ENCODE results near the gene KIAA1755. TPM values are rescaled to one million over a fixed set of nuclear protein-coding genes. Genes with fewer than 3 reads are reported as not detected.

The KIAA1755 gene
- total RNA-seq, 2 donors from 2014 or later, result 0.78 to 0.99 TPM

DNA sequence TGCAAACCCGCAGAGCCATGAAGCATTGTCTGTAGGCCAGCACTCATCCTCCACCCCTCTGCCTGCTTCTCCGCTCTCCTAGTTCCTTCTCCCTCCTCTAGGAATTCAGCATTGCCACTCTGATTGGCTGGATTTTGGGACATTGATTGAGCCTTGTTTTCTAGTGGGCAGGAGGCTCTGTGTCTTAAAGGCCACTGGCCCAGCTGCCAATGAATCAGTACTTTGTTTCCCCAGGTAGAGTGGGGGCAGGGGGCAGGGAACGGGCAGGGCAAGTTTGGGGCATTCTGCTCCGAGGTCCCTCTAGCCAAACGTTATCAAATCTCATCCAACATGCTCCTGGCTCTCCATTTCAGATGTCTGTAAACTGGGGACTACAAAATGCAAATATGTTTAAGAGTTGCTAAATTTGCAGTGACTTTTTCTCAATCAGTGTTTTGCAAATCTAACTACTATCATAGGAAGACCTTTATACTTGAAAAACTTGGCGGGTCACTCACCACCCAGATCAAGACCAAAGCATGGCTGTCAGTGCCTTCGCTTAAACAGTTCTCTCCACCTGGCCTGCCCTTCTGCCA lies 33.0 kb upstream of the KIAA1755 start:
- intact Hi-C loops (cut with DNase I), result no loop called here
- DNase-seq, result no peak
- no peaks in the 10 kb centered on the region for H3K4me1 ChIP-seq
- 40 to 42% methylated on average over 6 of the region's 7 CpGs for WGBS, 2 donors
- no peaks in the 10 kb centered on the region for H3K9me3 ChIP-seq
- no peaks in the 10 kb centered on the region for H3K36me3 ChIP-seq (replicated peaks in 1 of 2; ENCODE audit: insufficient read depth in 1 of 2, low read depth in 2 of 2)
- no peak overlapping the region for H3K27ac ChIP-seq
- H3K27me3 ChIP-seq, result no peaks in the 10 kb centered on the region
- ATAC-seq, result no peak
- TF ChIP-seq POLR2A (IDR thresholded peaks at IDR 0.05), result no peak
- TF ChIP-seq, protein P1, sequence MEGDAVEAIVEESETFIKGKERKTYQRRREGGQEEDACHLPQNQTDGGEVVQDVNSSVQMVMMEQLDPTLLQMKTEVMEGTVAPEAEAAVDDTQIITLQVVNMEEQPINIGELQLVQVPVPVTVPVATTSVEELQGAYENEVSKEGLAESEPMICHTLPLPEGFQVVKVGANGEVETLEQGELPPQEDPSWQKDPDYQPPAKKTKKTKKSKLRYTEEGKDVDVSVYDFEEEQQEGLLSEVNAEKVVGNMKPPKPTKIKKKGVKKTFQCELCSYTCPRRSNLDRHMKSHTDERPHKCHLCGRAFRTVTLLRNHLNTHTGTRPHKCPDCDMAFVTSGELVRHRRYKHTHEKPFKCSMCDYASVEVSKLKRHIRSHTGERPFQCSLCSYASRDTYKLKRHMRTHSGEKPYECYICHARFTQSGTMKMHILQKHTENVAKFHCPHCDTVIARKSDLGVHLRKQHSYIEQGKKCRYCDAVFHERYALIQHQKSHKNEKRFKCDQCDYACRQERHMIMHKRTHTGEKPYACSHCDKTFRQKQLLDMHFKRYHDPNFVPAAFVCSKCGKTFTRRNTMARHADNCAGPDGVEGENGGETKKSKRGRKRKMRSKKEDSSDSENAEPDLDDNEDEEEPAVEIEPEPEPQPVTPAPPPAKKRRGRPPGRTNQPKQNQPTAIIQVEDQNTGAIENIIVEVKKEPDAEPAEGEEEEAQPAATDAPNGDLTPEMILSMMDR (IDR thresholded peaks at IDR 0.05), result no peak
- no peak overlapping the region for H3K4me3 ChIP-seq

DNA sequence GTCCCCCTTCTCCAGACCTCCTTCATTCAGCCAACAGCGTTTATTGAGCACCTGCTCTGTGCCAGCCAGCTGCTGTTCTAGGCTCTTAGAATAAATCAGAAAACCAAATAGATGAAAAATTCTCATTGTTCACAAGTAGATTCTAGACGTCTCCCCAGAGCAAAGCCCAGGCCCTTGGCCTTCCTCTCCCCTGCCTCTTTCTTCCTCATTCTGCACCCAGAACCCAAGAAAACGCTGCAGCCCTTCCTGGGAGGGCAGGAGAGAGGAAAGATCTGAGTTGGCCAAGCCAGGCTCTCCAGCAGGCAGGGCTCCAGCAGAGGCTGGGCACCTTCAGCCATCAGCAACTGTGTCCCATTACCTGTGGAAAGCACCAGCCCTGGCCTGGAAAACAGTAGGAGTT lies 31.4 kb upstream of the KIAA1755 start:
- 31 to 51% methylated on average over 2 to 3 of the region's 3 CpGs for WGBS, 2 donors
- DNase-seq, result no peak

DNA sequence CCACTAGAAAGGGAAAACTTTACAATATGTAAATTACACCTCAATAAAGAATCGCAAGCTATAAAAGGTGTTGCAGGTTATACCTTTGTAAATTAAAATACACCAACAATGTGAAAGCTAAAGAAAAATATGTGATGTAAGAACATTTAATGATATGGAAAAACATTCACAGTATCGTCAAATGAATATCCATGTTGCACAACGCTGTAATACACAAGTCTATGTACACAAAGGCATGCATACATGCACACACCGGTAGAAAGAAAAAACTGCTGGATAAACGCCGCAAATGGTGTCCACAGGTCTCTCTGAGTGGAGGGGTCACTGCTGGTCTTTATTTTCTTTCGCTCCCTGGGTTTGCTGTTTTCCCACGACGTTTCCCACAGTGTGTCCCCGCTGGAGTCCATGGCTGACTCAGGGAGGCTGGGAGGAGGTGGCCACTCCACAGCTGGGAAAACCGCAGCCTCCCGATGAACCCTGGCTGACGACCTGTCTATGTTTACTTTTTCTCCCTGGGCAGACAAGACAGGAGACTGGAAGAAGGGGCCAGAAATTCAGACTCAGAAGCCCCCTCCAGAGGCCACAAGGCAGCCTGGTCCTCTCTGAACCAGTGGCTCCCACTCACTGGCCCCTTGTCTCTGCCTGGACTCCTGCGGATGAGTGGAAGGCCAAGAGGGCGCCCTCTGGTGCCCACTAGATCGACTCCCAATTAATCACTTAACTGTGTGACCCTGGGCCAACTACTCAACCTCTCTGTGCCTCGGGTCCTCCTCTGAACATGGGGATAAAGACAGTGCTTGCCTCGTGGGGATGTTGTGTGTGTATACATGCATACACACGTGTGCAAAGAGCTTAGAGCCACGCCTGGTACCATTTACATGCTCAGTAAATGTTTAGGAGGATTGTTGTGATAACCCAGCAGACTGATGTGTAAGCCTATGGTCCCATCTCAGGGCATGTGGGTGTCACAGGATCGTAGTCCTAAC lies 30.6 kb upstream of the KIAA1755 start:
- intact Hi-C loops (cut with DNase I), result no loop called here
- Histone ChIP-seq H3K27me3 (no peaks in the 10 kb centered on the region), H3K4me3 (no peak overlapping the region), H3K27ac (no peak overlapping the region), H3K36me3 (replicated peaks in 1 of 2; ENCODE audit: insufficient read depth in 1 of 2, low read depth in 2 of 2) (no peaks in the 10 kb centered on the region), H3K9me3 (no peaks in the 10 kb centered on the region), H3K4me1 (no peaks in the 10 kb centered on the region)
- peak in 1 of 4 donors; percentile 23 for DNase-seq
- 36 to 39% methylated on average over 17 to 21 of the region's 21 CpGs for WGBS, 2 donors
- ATAC-seq, result peak; percentile 15
- TF ChIP-seq, protein P1 (IDR thresholded peaks at IDR 0.05), result peak in 2 of 7 experiments; percentile 9 to 10
- no peak for TF ChIP-seq POLR2A (IDR thresholded peaks at IDR 0.05)

More for the DNA sequence above, 31.4 kb upstream of the KIAA1755 start:
- H3K27me3 ChIP-seq, result no peaks in the 10 kb centered on the region
- H3K27ac ChIP-seq, result no peak overlapping the region
- H3K4me3 ChIP-seq, result no peak overlapping the region
- H3K9me3 ChIP-seq, result no peaks in the 10 kb centered on the region
- no peaks in the 10 kb centered on the region for H3K4me1 ChIP-seq
- no peak for TF ChIP-seq POLR2A (IDR thresholded peaks at IDR 0.05)
- TF ChIP-seq, protein P1 (IDR thresholded peaks at IDR 0.05), result no peak
- no peaks in the 10 kb centered on the region for H3K36me3 ChIP-seq (replicated peaks in 1 of 2; ENCODE audit: insufficient read depth in 1 of 2, low read depth in 2 of 2)
- no peak for ATAC-seq
- intact Hi-C loops (cut with DNase I), result no loop called here

DNA sequence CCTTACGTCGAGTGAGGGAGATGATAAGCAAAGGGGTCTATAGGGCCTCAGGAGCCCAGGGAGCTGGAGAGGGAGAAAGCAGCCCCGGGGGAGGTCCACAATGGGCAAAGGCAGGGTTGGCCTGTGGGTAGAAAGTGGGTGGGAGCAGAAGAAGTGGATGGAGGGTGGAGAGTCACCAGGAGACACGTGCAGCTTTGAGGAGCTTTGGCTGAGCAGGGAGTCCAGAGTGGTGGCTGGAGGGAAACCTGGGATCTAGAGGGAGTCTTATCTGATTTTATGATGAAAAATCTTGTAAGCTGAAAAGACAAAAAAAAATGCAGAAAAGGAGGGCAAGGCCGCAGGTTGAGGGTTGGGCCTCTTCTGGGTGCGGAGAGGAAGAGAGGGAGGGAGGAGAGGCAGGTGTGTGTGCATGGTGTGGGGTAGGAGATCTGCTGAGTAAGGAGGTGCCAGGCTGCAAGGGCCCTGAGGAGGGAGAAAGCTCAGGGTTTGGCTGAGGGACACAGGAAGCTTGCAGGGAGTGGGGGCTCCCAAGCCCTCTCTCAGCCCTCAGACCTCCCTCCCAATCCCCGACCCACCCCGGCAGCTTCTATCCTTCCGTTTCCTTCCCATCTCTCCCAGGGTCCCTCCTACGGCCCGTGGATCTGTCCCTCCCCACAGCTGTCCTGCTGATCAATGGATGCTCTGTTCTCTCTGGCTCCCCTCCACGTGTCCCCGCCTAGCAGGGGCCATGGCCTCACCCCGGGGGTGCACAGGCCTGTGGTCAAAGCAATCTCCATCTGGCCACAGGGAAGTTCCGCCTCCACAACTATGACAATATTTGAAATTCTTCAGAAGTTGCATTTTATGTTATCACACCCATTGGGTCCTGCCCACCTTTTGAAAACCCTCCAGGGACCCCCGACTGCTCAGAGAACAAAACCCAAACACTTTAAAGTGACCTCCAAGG lies 26.3 kb upstream of the KIAA1755 start:
- no peak overlapping the region for H3K27ac ChIP-seq
- intact Hi-C loops (cut with DNase I), result no loop called here
- no peak for ATAC-seq
- WGBS, 2 donors, result 23 to 35% methylated on average over 16 of the region's 16 CpGs
- no peaks in the 10 kb centered on the region for H3K9me3 ChIP-seq
- H3K4me1 ChIP-seq, result no peaks in the 10 kb centered on the region
- H3K4me3 ChIP-seq, result no peak overlapping the region
- no peaks in the 10 kb centered on the region for H3K36me3 ChIP-seq (replicated peaks in 1 of 2; ENCODE audit: insufficient read depth in 1 of 2, low read depth in 2 of 2)
- no peak for DNase-seq
- H3K27me3 ChIP-seq, result no peaks in the 10 kb centered on the region
- TF ChIP-seq, protein P1 (IDR thresholded peaks at IDR 0.05), result no peak
- TF ChIP-seq POLR2A (IDR thresholded peaks at IDR 0.05), result no peak

Measured in body of pancreas (tissue), 4 donors.